ENCODE results near the gene WFDC5. TPM values are rescaled to one million over a fixed set of nuclear protein-coding genes. Genes with fewer than 3 reads are reported as not detected.
"Not testable (repeated sequence)": the region's sequence is repeated elsewhere in the genome, so short reads cannot be mapped to it uniquely, and the experiment has no call there.

Gene WFDC5
- total RNA-seq (2014; rRNA removed; shearing (Covaris generic)), result not detected in 2 replicates

- DNase-seq, result no peak
- no peaks in the 10 kb centered on the region for H3K4me1 ChIP-seq
Observed at GRCh38 chr20:45114465-45115385, at the start of gene WFDC5. TSS of gene WFDC5 (minus strand) at chr20:45115174. CDS start at chr20:45115083, 91 bp downstream.

GRCh38 chr20:45163083-45163803 is 48.3 kb upstream of the WFDC5 start:
- Histone ChIP-seq H3K36me3 (no peaks in the 10 kb centered on the region), H3K4me3 (no peak overlapping the region), H3K27ac (no peak overlapping the region), H3K9me3 (replicated peaks) (no peaks in the 10 kb centered on the region), H3K4me1 (no peaks in the 10 kb centered on the region), H3K27me3 (no peaks in the 10 kb centered on the region)
- DNase-seq, result no peak

More at GRCh38 chr20:45114465-45115385, at the start of gene WFDC5:
- Histone ChIP-seq H3K4me3 (no peak within 1 kb of the TSS), H3K9me3 (replicated peaks) (no peaks in the 10 kb centered on the region), H3K27ac (no peak within 1 kb of the TSS), H3K36me3 (no peaks in the 10 kb centered on the region), H3K27me3 (peaks cover 10% of the 10 kb centered on the region)

- H3K4me3 ChIP-seq, result no peak overlapping the region
- no peaks in the 10 kb centered on the region for H3K27me3 ChIP-seq
- DNase-seq, result peak in 1 of 2 experiments; percentile 26
- no peaks in the 10 kb centered on the region for H3K4me1 ChIP-seq
- no peaks in the 10 kb centered on the region for H3K9me3 ChIP-seq (replicated peaks)
- no peak overlapping the region for H3K27ac ChIP-seq
- no peaks in the 10 kb centered on the region for H3K36me3 ChIP-seq
Observed at GRCh38 chr20:45157962-45158361, 43.0 kb upstream of the WFDC5 start.

- no peaks in the 10 kb centered on the region for H3K27me3 ChIP-seq
- no peak overlapping the region for H3K27ac ChIP-seq
- H3K36me3 ChIP-seq, result no peaks in the 10 kb centered on the region
- H3K4me3 ChIP-seq, result no peak overlapping the region
- no peaks in the 10 kb centered on the region for H3K4me1 ChIP-seq
- DNase-seq, result no peak
- no peaks in the 10 kb centered on the region for H3K9me3 ChIP-seq (replicated peaks)
Observed at GRCh38 chr20:45156713-45157112, 41.7 kb upstream of the WFDC5 start.

GRCh38 chr20:45154794-45155193 is 39.8 kb upstream of the WFDC5 start:
- not testable (repeated sequence) for DNase-seq; H3K27ac ChIP-seq; H3K4me1 ChIP-seq; H3K27me3 ChIP-seq; H3K36me3 ChIP-seq; H3K4me3 ChIP-seq; H3K9me3 ChIP-seq (replicated peaks)

GRCh38 chr20:45154183-45154582 is 39.2 kb upstream of the WFDC5 start:
- no peak for DNase-seq
- H3K9me3 ChIP-seq (replicated peaks), result no peaks in the 10 kb centered on the region
- no peak overlapping the region for H3K4me3 ChIP-seq
- H3K4me1 ChIP-seq, result no peaks in the 10 kb centered on the region
- no peaks in the 10 kb centered on the region for H3K36me3 ChIP-seq
- no peaks in the 10 kb centered on the region for H3K27me3 ChIP-seq
- no peak overlapping the region for H3K27ac ChIP-seq

GRCh38 chr20:45153752-45154151 is 38.8 kb upstream of the WFDC5 start:
- no peak overlapping the region for H3K27ac ChIP-seq
- no peak for DNase-seq
- H3K27me3 ChIP-seq, result no peaks in the 10 kb centered on the region
- no peak overlapping the region for H3K4me3 ChIP-seq
- no peaks in the 10 kb centered on the region for H3K9me3 ChIP-seq (replicated peaks)
- no peaks in the 10 kb centered on the region for H3K36me3 ChIP-seq
- no peaks in the 10 kb centered on the region for H3K4me1 ChIP-seq

- no peak overlapping the region for H3K4me3 ChIP-seq
Observed at GRCh38 chr20:45153147-45153546, 38.2 kb upstream of the WFDC5 start.

GRCh38 chr20:45152405-45152804 is 37.4 kb upstream of the WFDC5 start:
- no peaks in the 10 kb centered on the region for H3K9me3 ChIP-seq (replicated peaks)
- no peaks in the 10 kb centered on the region for H3K4me1 ChIP-seq
- no peak overlapping the region for H3K27ac ChIP-seq
- DNase-seq, result no peak
- H3K27me3 ChIP-seq, result no peaks in the 10 kb centered on the region
- no peaks in the 10 kb centered on the region for H3K36me3 ChIP-seq
- H3K4me3 ChIP-seq, result no peak overlapping the region

More at GRCh38 chr20:45153147-45153546, 38.2 kb upstream of the WFDC5 start:
- H3K27ac ChIP-seq, result no peak overlapping the region
- no peaks in the 10 kb centered on the region for H3K9me3 ChIP-seq (replicated peaks)
- no peaks in the 10 kb centered on the region for H3K36me3 ChIP-seq
- DNase-seq, result no peak
- no peaks in the 10 kb centered on the region for H3K27me3 ChIP-seq
- no peaks in the 10 kb centered on the region for H3K4me1 ChIP-seq

GRCh38 chr20:45149062-45149461 is 34.1 kb upstream of the WFDC5 start:
- no peaks in the 10 kb centered on the region for H3K4me1 ChIP-seq

GRCh38 chr20:45140836-45141235 is 25.9 kb upstream of the WFDC5 start:
- no peak overlapping the region for H3K27ac ChIP-seq
- no peaks in the 10 kb centered on the region for H3K4me1 ChIP-seq
- no peaks in the 10 kb centered on the region for H3K9me3 ChIP-seq (replicated peaks)
- no peak for DNase-seq
- peaks cover 29% of the 10 kb centered on the region for H3K27me3 ChIP-seq
- no peak overlapping the region for H3K4me3 ChIP-seq
- no peaks in the 10 kb centered on the region for H3K36me3 ChIP-seq

More at GRCh38 chr20:45149062-45149461, 34.1 kb upstream of the WFDC5 start:
- H3K36me3 ChIP-seq, result no peaks in the 10 kb centered on the region
- H3K4me3 ChIP-seq, result no peak overlapping the region
- DNase-seq, result no peak
- H3K9me3 ChIP-seq (replicated peaks), result no peaks in the 10 kb centered on the region
- no peak overlapping the region for H3K27ac ChIP-seq
- H3K27me3 ChIP-seq, result peaks cover 9% of the 10 kb centered on the region

- not testable (repeated sequence) for H3K4me1 ChIP-seq; H3K4me3 ChIP-seq; H3K9me3 ChIP-seq (replicated peaks); H3K36me3 ChIP-seq; DNase-seq; H3K27ac ChIP-seq
- H3K27me3 ChIP-seq, result peaks cover 28% of the 10 kb centered on the region
Observed at GRCh38 chr20:45139733-45140375, 24.9 kb upstream of the WFDC5 start.

- Histone ChIP-seq H3K27ac (no peak overlapping the region), H3K27me3 (peaks cover 17% of the 10 kb centered on the region), H3K36me3 (no peaks in the 10 kb centered on the region), H3K4me1 (no peaks in the 10 kb centered on the region), H3K4me3 (no peak overlapping the region), H3K9me3 (replicated peaks) (no peaks in the 10 kb centered on the region)
- DNase-seq, result peak; percentile 70 to 72
Observed at GRCh38 chr20:45138561-45139300, 23.8 kb upstream of the WFDC5 start.

GRCh38 chr20:45136911-45137310 is 21.9 kb upstream of the WFDC5 start:
- Histone ChIP-seq H3K36me3 (no peaks in the 10 kb centered on the region), H3K4me3 (no peak overlapping the region), H3K27me3 (peaks cover 12% of the 10 kb centered on the region), H3K4me1 (no peaks in the 10 kb centered on the region), H3K9me3 (replicated peaks) (no peaks in the 10 kb centered on the region), H3K27ac (no peak overlapping the region)
- no peak for DNase-seq

Measured in SJCRH30 (cell line).